ENCODE data around the gene STEAP1.
"Not testable (repeated sequence)": the region's sequence is repeated elsewhere in the genome, so short reads cannot be mapped to it uniquely, and the experiment has no call there.

The STEAP1 gene

GRCh38 chr7:90153943-90154771, at the start of gene STEAP1:
Gene STEAP1 (plus strand): TSS chr7:90154469. CDS start chr7:90159789, 5,320 bp downstream.
- DNase-seq: peak; percentile 91 to 93

- DNase-seq: not testable (repeated sequence)
These were observed 39.3 kb upstream of the STEAP1 start for GRCh38 chr7:90114972-90115371.

DNA sequence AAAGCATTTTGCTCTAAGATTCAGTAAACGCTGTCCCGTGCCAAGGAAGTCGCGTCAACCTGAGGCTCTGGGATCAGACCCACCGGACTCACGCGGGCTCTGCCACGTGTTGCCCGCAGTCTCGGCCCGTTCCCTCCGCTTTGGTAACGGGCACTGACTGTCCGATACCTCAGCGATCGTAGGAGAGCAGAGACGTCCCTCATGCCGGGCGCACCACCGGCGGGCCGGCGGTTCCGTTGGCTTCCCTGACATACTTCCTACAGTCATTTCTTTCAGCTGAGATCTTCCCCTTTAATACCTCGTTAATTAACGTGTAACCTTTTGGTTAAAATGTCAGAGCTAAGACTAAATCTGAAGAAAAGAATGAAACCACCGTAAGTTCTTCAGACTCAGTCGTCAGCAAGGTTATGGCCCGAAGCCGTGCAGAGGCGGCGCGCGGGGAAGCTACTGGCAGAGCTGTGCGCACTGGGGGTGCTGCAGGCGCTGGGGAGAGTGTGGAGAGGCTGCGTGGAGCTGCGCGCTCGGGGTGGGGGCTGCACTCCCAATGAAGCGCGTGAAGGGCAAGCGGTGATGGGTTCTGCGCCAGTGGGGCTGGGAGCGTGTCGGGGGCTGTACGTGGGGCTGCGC, 35.6 kb upstream of the STEAP1 start:
- DNase-seq: peak; percentile 21 to 29

DNA sequence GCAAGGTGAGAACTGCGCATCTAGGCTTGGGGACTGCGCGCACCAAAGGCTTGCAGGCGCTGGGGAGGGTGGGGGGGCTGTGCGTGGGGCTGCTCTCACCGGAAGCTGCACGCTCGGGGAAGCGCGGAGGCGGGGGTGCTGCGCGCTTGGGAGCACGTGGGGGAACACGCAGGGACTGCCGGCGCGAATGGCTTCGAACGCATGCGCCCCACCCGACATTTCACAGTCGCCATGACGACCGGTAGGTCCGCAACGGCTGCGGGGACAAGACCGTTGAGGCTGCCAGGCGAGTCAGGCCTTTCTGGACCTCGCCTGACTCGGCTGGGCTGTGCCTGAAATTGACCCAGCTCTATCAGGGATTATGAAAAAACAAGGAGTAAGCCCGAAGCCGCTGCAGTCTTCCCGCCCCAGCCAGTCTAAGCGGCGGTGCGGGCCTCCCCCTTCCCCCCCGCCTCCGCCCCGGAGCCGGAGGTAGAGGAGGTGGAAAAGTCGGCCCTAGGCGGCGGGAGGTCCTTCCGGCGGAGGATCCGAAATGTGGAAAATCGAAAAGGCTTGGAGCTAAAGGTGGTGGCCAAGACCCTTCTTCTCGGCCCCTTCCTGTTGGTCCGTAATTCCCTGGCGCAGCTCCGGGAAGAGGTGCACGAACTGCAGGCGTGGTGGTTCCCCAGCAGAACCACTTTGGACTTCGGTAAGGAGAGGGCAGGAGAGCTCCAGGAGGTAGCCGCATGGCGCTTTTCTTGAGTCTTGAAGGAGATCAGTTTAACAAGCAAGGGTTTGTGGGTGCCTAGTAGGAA, 34.9 kb upstream of the STEAP1 start:
- peak; percentile 36 to 37 for DNase-seq

GRCh38 chr7:90120205-90120604, 34.1 kb upstream of the STEAP1 start:
- DNase-seq: not testable (repeated sequence)

DNA sequence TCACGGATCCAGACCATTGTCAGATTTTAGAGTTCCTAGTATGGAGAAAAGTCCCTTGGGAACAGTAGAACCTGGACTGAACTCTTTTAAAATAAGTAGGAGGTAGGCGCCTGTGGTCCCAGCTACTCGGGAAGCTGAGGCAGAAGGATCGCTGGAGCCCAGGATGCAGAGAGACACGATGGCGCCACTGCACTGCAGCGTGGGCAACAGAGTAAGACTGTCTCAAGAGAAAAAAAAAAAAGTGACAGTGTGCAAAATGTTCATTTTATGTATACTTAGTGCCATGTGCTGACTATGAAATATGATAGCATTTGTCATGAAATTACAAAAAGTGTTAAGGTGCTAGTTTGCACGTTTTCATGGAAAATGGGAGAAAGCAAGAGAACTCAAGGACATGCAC, 22.5 kb upstream of the STEAP1 start:
- not testable (repeated sequence) for DNase-seq

DNA sequence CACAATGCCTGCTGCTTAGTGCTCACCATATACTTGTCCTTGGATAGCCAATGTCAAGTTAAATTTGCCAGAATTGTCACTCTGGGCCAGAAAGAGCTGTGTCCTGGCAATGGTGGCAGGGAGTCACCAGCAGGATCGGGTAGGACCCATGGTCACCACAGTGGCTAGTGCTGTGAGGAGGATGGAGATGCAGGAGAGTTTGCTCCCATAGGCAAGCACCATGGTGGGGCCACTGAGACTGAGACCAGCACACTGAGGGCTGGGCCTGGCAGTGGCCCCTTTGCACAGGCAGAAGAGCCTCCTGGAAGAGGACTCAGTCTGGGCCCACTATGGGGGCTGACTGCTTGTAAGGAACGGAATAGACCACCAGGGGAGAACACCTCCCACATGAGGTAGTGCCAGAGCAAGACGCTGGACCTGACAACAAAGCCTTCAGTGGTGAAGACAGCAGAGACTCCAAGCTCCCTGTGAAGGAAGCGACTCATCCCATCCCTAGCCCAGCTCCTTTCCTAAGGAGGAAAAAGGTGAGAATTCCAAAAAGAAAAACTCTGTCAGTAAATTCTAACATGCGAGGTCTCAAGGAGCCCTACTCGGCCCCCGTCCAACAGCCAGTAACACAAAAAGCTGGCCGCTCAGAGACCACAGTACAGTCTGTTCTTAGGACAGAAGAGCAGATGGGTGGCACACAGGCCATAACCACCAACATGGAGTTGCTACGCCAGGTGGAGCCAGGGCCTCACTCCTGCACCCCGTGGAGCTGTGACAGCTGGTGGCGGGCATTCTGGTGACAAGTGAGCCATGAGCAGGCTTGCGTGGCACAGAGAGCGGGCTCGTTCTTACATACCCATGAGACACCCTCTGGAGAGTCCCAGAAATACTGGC, 6.9 kb upstream of the STEAP1 start:
- DNase-seq: not testable (repeated sequence)

DNA sequence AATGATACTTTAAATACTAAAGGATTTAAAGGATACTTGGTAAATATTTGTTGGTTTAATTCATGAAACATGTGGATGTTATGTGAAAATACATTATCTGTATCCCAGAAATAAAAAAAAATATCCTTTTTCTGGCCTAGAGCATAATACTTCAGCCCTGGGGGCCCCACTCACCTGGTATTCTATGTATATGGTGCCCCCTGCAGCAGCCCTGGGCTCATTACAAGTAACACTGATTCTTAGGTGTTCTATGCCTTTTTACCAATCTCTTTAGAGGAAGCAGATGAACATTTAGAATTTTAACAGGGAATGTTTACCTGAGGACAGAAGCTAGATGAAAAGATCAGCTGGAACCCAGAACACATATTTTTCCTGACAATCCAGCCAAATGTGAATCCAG, 4.8 kb upstream of the STEAP1 start:
- peak in 1 of 2 donors; percentile 32 for DNase-seq

DNA sequence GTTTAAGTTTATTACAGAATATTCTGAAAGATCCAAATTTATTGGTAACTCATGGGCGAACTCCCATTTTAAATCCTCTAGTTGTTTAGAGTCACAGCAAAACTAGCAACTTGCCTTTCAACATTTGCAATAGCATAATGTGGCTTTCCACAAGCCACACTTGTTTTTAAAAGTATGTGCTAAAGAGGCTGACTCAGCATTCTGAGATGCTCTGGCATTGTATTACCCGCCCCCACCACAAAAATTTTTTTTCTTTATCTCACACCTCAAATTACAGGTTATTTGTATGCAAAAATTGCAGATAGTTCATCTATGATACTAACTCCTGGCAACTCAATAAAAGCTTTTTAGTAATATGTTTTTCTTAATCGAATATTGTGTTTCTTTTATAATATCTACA, 2.4 kb upstream of the STEAP1 start:
- DNase-seq: not testable (repeated sequence)

DNA sequence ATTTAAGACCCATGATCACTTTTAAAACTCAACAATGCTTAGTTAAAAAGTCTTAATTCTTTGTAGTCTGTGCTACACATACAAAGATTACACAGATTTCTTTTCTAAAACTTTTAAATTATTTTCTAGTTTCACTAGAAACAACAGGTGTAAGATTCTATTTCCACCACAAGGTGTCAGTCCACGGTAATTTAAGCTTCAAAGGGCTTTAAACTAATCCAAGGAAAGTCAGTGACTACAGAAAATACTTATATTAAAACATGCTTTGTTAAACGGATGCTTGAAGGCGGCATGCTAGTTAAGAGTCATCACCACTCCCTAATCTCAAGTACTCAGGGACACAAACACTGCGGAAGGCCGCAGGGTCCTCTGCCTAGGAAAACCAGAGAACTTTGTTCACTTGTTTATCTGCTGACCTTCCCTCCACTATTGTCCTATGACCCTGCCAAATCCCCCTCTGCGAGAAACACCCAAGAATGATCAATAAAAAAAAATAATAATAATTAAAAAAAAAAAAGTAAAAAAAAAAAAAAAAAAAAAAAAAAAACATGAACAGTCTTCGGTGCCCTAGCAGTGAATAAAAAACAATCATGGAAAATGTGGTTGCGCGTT, 1.5 kb upstream of the STEAP1 start:
- not testable (repeated sequence) for DNase-seq

GRCh38 chr7:90155206-90155605, 937 bp downstream of the STEAP1 start:
- no peak for DNase-seq

DNA sequence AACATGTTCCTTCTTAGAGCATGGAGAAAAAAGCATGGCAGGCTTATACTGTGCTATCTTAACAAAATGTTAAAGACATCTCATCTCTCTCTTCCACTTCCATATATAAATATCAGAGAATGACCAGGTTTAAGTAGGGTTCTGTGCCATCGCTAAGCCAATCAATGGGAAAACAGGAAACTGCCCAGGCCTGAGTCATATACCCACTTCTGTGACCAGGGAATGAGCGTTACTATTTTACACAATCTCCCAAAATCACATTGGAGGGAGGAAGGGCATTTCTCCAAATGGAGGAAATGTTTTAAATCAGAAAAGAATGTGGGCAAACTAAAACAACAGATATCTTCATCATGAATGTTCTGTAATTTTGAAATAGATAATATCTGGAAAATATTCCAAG, 3.1 kb downstream of the STEAP1 start:
- not testable (repeated sequence) for DNase-seq

DNA sequence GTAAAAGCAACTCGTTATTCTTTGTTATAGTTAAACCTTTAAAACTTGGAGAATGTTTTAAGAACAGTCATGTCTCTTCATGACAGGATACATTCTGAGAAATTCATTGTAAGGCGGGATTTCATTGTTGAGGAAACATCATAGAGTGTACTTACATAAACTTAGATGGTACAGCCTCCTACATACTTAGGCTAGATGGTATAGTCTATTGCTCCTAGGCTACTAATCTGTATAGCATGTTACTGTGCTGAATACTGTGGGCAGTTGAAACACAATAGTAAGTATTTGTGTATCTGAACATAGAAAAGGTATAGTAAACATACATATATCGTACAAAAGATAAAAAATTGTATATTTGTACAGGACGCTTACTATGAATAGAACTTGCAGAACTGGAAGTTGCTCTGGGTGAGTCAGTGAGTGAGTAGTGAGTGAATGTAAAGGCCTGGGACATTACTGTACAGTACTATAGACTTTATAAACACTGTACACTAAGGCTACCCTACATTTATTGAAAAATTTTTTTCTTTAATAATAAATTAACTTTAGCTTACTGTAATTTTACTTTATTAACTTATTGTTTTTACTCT, 3.6 kb downstream of the STEAP1 start:
- not testable (repeated sequence) for DNase-seq

DNA sequence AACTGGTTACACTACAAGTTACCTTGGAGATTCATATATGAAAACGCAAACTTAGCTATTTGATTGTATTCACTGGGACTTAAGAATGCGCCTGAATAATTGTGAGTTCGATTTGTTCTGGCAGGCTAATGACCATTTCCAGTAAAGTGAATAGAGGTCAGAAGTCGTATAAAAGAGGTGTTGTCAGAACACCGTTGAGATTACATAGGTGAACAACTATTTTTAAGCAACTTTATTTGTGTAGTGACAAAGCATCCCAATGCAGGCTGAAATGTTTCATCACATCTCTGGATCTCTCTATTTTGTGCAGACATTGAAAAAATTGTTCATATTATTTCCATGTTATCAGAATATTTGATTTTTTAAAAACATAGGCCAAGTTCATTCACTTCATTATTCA, 9.3 kb downstream of the STEAP1 start:
- DNase-seq: no peak

DNA sequence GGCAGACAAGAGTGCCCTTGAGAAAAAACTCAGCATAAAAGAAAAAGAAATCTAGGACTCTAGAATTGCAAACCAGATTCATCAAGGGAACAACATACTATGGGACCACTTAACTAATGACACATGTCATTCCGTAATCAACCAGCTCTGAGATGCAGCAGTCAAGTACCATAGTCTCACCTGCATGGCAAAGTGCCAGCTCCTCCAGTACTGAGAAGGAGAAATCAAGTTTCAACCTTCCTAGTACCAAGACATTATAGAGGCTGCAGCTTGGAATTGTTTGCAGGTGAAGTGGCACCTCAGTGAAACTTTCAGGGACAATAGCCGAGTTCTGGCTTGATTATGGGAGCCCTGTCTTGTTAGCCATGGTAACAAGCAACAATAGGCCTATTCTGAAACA, 11.5 kb downstream of the STEAP1 start:
- no peak for DNase-seq

DNA sequence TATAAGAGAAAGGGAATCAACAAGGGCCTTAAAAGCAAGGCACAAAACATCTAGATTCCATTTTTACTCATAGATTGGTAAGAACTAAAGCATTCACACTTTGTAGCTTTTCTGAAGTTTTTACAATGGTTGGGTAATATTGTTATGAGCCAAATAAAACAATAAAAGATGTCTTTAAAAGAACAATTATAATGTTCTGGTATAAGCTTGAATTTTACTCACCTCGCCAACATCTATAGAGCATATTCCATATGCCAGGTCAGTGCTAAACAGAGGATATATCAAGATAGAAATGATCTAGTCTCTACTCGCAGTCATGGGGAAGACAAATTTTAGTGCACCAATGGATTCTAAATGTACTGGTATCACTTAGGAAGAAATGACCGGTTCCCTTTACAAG, 11.9 kb downstream of the STEAP1 start:
- DNase-seq: no peak

GRCh38 chr7:90167361-90167760, 13.1 kb downstream of the STEAP1 start:
- DNase-seq: no peak

GRCh38 chr7:90169891-90170290, 15.6 kb downstream of the STEAP1 start:
- no peak for DNase-seq

DNA sequence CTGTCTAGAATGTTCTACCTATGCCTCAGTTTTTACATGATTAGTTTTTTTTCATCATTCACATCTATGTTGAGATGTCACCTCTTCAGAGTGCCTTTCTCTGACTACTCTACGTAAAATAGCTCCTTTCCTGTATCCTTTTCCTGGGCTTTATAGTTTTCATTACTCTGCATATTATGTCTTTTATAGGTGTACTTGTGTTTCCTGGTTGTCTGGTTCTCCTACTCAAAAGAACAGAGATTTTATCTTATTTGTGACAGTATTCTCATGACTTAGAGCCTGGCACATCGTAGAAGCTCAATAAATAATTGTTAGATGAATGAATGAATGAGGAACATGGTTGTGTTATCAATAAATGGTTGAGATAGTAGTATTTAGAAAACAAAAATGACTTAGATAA, 17.9 kb downstream of the STEAP1 start:
- DNase-seq: no peak

- no peak for DNase-seq
These were observed 18.4 kb downstream of the STEAP1 start for GRCh38 chr7:90172624-90173023.

DNA sequence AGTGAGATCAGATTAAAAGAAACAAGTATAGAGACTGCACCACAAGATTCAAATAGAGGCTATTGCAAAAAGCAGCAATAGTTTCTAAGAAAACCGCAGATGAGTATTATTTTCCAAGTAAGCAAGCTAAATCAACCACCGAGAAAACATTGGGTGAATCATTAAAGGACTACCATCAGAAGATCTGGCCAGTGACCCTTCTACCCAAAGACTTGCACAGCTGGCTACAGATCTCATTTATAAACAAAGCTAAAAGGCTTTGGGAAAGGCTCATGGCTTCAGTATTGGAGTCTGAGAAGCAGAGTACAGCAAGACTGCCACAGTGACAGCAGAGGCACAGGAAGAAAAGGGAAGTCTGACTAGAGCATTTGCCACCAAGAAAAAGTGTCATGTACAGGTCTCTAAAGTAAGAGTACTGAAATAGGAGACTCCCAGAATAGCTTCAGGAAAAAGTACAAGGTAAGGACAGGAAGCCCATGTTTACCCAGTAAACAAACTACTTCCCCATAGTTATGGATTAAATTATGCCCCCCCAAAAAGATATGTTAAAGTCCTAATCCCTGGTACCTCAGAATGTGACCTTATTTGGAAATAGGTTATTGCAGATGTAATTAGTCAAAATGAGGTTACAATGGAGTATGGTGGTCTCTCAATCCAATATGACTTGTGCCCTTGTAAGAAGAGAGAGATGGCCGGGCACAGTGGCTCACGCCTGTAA, 19.0 kb downstream of the STEAP1 start:
- no peak for DNase-seq

All from stimulated activated CD4-positive, alpha-beta T cell treated with anti-CD3 and anti-CD28 coated beads, Interleukin-2, amount 100 ng/mL, for 24 hours (primary cell).